HG03039 (cell line): ENCODE data around the gene POP5.

Experiments
- ATAC-seq: cut with Tn5 transposase; IDR thresholded peaks from one replicate; pipeline ENCODE4 v1.9.1; 2021; ENCODE audit warnings: mild to moderate bottlenecking, moderate library complexity; ENCODE audit not compliant: unreplicated experiment

Gene POP5

DNA sequence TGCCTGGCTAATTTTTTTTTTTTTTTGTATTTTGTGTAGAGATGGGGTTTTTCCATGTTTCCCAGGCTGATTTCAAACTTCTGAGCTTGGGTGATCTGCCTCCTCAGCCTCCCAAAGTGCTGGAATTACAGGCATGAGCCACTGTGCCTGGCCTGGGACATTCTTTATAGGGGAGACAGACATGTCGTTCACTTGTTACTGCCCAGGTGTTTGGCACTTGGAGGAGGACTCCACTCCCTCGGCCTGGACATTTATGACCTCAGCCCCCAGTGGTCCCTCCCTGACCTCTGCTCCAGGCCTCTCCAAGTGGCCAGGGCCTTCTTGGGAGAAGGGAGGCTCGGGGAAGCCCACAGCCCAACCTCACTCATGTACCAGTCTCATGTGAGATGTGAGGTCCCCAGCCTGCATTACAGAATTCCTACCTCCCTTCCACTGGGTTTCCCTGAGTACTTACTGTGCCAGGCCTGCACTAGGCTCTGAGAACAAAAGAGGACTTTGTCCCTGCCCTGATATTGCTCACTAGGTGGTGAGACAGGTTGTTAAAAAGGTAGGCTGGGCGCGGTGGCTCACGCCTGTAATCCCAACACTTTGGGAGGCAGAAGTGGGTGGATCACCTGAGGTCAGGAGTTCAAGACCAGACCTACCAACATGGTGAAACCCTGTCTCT lies 9.7 kb upstream of the POP5 start:
- ATAC-seq: no peak

DNA sequence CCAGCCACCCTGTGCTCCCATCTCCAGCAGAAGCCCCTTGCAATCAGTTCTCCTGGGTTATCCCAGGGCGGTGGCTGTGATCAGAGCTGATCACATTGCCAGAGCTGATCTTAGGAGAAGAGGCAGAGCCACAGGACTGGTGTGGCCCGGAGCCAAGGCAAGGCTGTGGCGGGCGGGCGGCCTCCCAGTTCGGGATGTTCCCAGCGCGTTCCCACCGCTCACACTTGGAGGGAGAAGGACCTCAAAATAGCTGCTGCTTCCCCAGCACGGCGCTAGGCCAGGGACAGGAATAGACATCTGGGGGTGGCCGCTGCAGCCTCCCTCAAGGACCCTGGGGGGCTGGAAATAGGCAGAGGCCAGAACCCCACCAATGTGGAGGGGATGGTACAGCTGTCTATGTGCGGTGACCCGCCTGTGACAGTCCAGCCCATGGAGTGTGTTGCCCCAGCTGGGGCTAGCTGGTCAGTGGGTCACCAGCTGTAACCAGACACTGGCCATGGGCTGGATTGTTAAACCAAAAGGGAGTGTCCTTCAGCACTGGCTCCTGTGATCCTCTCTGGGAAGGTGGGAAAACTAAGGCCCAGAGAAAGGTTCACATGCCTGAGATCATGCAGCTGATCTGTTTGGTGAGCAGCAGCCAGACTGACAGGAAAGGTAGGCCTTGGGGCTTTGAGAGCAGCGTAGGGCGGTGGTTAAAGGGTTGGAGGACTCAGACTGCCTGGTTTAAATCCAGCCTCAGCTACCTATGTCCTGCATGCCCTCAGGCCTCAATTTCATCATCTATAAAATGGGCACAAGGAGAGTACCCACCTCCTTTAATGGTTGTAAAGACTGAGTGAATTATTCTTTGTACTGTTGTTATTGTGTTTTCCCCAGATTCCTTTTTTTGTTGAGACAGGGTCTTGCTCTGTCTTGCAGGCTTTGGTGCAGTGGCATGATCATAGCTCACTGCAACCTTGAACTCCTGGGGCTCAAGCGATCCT lies 8.0 kb upstream of the POP5 start:
- ATAC-seq: no peak

DNA sequence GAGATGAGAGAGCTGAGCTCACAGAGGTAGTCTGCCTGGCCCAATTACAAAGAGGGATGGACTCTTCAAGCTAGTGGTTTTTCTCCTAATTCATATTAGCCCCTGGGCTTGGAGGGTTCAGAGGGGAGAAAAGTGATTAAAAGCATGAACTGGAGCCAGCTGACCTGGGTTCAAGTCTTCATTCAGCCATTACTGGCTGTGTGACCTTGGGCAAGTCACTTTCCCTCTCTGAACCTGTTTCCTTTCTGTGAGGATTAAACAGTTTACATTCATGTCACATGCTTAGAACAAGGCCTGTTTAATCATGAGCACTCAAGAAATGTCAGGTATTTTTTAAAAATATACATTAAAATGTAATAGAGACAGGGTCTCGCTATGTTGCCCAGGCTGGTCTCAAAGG lies 7.2 kb upstream of the POP5 start:
- ATAC-seq: no peak

DNA sequence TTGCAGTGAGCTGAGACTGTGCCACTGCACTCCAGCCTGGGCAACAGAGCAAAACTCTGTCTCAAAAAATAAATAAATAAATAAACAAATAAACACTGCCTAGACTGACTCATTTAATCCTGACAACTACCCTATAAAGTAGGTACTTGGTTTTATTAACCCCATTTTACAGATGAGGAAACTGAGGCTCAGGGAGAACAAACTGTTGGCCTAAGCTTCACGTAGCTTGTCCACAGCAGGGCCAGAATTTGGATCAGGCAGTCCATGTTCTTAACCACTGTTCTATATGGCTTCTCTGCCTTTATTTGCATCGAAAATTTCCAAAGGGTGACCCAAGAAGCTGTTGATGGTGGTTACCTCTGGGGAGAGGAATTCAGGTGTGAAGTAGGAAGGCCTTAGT lies 5.7 kb upstream of the POP5 start:
- no peak for ATAC-seq

DNA sequence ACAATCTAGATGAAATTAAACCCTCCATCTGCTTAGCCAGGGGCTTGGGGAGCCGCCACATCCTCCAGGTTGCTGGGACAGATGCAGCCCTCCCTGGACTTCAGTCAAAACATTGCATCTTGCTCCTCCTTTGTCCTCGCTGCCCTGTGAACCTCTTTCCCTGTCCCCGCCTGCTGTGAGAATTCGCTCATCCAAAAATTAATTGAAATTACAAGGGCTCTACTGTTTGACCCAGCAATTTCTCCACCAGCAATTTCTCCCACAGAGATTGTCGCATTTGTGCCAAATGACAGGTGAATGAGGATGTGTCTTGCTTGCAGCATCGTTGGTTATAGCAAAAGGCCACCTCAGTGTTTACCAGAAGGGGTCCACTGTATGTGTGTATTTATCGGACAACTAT lies 5.0 kb upstream of the POP5 start:
- no peak for ATAC-seq

DNA sequence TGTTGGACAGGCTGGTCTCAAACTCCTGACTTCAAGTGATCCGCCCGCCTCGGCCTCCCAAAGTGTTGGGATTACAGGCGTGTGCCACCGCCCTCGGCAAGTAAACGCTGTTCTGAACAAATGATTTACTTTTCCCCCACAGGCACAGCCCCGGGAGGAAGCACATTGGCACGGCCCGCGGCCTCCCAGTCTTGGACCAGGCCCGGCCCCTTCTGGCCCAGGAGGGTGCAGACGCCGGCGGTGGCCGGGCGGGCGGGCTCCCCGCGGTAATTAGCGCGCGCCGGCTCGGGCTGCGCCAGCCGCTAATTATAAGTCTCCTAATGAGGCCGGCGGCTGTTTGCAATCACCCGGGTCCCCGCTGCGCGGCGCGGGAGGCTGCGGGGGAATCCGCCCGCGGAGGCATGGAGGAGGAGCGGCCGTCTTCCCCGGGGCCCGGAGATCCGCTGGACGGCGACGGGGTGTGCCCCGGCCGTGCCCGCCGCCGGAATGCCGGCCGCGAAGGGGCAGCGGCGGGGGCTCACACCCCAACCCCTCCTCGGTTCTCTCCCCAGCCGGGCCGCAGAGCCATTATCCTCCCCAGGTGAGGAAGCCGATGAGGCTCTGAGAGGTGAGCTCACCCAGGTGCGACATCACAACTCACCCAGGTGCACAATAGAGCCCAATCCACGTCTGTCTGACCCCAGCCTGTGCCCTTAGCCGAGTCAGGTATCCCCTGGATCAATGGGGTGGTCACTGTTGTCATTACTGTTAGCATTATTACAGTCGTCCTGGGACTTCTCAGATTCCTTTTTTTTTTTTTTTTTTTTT lies 3.3 kb upstream of the POP5 start:
- no peak for ATAC-seq

DNA sequence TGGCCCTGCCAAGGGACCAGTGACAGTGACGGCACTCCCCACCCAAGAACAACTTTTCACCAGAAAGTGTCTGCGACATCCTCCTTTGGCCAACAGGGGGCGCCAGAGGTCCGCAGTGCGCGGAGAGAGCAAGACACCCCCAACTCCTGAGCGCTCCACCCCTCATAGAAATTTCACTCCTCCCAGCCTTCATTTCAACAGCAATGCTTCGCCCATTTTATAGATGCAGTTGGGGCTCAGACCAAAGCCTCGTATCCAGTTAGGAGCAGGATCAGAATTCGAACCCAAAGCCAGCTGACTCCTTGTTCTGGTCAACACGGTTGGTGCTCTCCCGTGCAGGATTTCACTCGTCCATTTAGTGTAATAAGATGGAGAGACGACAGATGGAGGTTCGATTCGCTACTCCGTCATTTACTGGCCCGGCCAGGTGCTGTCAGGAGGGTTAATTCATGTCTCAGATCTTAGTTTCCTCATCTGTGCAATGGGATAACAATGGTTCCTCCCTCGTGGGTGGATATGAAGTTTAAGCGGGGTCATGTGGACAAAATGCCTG lies 2.4 kb upstream of the POP5 start:
- ATAC-seq: no peak

DNA sequence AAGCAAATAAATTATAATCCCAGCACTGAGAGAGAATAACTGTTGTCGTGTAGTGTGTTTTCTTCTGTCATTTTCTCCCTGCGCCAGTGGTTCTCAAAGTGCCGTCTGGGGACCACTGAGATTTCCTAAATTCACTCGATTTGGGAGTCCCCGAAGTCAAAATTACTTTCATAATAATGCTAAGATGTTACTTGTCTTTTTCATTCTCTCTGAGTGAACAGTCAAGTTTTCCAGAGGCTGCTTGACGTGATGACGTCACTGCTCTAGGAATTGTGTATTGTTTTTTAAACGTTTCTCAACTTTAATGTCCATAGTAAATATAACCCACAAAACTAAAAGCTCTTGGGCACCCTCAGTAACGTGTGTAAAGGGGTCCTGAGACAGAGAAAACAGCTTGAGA lies 796 bp upstream of the POP5 start:
- no peak for ATAC-seq

DNA sequence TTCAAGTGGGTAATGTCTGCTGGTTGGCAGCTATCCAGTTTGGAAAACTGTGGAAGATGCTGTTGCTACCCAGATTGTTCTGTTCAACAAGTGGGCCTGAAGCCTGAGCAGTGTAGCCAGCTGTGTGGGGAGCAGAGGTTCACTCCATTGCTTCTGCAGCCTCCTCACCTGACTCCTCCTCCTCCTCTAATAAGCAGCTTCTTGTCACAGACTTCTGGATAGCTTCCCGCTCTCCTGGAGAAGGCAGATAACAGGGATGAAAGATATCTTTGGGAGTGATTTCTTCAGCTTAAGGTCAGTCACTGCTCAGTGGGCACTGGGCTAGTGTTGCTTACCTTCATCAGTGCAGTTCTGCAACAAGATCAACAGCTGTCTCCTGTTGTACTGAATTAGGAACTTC lies 2.0 kb downstream of the POP5 start:
- ATAC-seq: no peak

DNA sequence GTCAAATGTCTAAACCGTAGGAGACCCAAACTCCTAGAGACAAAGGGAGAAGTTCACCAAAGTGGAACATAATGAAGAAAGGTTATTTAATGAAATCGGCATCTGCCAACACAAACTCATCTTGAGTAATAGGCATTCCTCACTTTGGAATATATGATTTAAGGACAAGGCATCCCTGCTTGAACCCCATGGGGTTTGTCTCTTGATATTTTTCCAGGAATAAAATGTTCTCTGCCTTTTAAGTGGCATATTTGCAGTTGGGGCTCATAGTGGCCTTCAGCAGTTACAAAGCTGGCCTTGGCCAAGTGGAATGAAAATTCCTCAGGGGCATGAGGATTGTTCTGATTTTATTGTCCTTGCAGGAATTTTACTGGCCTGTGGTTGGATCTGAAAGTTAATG lies 7.1 kb downstream of the POP5 start:
- ATAC-seq: no peak

DNA sequence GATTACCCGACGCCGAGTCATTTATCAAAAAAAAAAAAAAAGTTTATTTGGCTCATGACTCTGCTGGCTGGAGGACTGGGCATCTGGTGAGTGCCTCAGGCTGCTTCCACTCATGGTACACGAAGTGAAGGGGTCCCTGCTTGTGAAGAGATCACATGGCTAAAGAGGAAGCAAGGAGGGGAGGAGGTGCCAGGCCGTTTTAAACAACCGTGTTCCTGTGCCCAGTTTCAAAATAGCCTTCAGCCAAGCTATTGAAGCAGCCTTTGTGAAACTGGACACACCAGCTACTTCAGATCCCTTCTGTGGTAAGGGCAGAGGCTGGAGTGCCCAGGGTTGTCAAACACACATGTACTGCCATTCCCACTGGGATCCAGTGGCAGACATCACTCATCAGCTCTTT lies 7.6 kb downstream of the POP5 start:
- no peak for ATAC-seq

DNA sequence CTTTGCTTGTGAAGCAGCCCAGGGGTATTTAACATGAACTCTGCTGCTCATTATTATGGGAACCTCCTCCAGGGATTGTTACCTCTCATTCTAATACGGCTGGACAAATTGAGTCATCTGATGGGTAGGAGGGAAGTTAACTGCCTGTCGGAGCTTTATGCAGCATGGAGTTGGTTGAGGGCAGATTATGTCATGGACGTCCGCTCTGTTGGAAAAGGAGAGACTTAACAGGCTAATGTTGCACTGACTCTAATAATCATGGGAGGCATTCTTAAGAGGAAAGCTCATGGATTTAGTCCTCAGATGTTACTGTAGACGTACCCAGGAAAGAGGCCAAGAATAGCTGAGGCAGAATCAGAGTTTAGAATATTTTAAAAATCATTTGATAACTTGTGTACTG lies 9.9 kb downstream of the POP5 start:
- ATAC-seq: no peak

DNA sequence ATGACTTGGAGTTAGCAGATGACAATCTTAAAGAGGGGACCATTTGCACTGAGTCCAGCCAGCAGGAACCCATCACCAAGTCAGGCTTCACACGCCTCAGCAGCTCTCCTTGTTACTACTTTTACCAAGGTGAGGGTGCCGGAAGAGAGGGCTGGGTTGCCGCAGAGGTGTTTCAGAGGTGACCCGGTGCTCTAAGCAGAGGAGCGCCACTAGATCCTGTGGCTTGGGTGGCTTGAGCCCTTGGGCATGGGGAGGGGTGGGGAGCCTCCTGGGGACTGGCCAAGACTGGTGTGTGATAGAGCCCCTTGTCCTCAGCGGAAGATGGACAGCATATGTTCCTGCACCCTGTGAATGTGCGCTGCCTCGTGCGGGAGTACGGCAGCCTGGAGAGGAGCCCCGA lies 17.7 kb downstream of the POP5 start:
- no peak for ATAC-seq

DNA sequence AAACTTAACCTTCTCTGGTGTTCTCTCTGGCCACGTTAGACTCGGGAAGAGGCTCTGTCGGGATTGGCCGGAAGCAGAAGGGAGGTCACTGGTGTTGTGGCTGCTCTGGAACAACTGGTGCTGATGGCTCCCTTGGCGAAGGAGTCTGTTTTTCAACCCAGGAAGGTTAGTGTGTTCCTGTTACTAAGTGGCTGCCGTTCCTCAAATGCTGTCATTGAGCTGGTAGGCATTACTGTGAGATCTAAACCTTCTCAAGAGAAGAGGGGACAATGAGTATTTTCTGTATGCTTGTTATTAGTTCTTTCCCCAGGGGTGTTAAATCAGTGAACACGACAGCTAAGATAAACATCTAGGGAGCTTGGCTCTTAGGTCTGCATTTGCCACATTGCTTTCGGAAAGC lies 18.3 kb downstream of the POP5 start:
- no peak for ATAC-seq

DNA sequence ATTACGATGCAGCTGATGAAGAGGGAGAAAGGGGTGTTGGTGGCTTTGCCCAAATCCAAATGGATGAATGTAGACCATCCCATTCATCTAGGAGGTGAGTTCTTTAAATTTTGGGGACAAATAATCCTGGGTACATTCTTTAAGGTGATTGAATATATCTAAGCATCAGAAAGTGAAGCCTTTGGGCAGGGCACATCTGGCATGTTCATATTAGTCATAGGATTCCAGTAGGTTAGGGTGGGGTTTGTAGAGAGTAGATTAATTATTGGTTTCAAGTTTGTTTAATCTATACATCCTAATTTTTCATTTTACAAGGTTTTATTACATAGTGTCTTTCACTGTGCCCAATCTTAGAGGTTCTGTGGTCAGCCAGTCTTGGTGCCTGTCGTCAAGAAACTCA lies 23.6 kb downstream of the POP5 start:
- ATAC-seq: no peak

DNA sequence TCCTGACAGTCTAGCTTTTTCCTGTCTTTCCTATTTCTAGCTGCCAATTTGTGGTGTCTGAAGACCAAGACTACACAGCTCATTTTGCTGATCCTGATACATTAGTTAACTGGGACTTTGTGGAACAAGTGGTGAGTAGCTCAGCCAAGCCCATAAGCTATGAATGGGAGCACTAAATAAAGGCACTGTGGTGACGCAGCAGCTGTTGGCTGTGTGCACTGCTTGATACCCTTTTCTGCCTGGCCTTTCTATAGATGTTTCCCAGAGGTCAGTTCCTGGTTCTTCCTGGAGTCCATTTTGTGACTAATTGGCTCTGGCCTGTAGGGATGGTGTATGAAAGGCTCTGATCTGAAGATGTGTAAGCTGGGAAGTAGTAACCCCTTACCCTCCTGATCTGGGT lies 26.5 kb downstream of the POP5 start:
- ATAC-seq: no peak

DNA sequence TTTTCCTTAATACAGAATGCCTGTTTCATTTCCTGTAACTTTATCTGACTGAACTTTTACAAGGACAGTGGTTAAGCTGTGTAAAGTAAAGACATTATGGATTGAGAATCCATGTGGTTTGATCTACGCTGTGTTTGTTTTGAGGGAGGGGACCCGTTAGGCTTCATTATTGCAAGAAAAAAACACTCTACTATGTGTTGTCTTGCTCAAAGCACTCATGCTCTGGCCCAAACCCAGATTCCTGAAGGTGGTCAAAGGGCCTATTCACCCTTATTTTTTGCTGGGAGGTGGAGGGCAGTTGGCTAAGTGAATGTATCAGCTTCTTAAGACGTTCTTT lies 35.2 kb downstream of the POP5 start:
- ATAC-seq: no peak

DNA sequence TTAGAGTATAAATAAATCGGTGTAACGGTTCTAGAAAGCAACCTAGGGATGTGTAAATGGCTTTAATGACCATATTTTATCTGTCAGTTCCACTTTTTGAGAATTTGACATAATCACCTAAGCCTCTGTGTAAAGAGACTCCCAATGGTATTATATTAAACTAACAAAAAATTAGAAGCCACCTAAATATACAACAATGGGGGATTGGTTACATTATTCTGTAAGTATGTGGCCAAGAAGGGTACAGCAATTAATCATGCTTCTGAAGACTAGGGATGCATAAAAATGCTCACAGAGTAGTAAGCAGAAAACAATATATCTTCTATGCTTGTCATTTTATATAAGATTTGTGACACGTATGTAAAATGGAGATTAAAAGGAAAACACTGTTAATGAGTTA lies 36.5 kb downstream of the POP5 start:
- ATAC-seq: no peak

DNA sequence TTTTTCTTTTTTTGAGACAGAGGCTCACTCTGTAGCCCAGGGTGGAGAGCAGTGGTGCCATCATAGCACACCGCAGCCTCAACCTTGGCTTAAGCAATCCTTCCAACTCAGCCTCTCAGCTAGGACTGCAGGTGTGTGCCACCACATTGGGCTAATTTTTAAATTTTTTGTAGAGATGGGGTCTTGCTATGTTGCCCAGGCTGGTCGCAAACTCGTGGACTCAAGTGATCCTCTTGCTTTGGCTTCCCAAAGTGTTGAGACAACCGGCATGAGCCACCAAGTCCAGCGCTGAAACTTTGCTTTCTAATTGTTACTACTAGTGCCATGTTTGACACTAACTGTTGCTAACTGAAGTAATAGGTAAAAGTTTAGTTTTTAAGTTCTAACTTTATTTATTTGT lies 39.0 kb downstream of the POP5 start:
- ATAC-seq: no peak

DNA sequence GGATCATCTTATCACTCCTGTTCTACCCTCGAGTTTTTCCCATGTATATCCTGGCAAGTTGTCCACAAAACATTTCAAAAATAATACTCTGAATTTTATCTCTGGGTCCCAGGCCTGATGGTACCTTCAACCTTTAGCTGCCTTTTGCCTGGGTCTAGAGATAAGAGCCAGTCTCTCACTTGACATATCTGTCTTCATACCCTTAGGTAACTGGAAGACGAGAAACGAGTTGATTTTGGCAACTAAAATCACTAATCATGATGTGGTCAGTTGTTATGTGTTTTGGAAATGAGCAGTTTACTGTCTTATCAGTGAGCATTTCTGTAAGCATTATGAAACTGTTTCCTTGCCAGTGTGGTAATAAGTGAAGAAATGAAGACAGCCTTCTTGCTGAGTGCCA lies 40.8 kb downstream of the POP5 start:
- ATAC-seq: no peak

DNA sequence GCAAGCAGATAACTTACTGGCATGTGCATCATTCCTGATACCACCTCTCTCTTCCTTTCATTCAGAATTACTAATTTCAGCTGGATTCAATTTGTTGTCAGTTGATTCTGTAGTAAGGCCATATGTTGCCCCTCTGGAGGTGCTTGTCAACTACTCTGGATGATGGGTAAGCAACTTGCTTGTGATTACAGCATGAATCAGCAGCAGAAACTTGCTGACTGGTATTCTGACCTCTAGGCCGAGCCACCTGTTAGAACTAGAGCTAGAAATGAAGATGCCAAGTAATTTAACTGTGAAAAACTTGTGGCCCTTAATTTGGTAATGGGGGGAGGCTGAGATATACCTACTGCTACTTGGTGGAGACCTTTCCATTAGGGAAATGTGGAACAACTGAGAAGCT lies 41.9 kb downstream of the POP5 start:
- no peak for ATAC-seq
